HepG2 (cell line): ENCODE measurements around the gene BLOC1S1. TPM values are rescaled to one million over a fixed set of nuclear protein-coding genes. Genes with fewer than 3 reads are reported as not detected.

Experiments used
- ARNTL ChIP-seq: sonication (generic); formaldehyde crosslinking; IDR thresholded peaks from 2 replicates; pipeline ENCODE4 v1.4.0; 2020; ENCODE audit warnings: mild to moderate bottlenecking, missing genetic modification reagents
- ATF6 ChIP-seq: sonication (generic); formaldehyde crosslinking; conservative IDR thresholded peaks from 2 replicates; pipeline ENCODE4 v1.4.0; 2020; ENCODE audit warnings: missing genetic modification reagents
- CEBPZ ChIP-seq: IDR thresholded peaks from 2 replicates; pipeline ENCODE4 v1.6.1; 2012; ENCODE audit warnings: low read length, improper control_type of control experiment
- FOXK1 ChIP-seq: sonication (generic); formaldehyde crosslinking; IDR thresholded peaks from 2 replicates; pipeline ENCODE4 v1.4.0; 2020; ENCODE audit warnings: low read depth, missing genetic modification reagents, borderline replicate concordance
- GPN1 ChIP-seq: sonication (generic); formaldehyde crosslinking; IDR thresholded peaks from 2 replicates; pipeline ENCODE4 v1.5.1; 2020; ENCODE audit warnings: missing genetic modification reagents, borderline replicate concordance
- HINFP ChIP-seq: sonication (generic); formaldehyde crosslinking; IDR thresholded peaks from 2 replicates; pipeline ENCODE4 v1.4.0; 2020; ENCODE audit warnings: low read depth, mild to moderate bottlenecking, missing genetic modification reagents
- HNRNPLL ChIP-seq: fragments of 200-400 bp; formaldehyde crosslinking; IDR thresholded peaks from 2 replicates; pipeline ENCODE4 v1.6.1; 2017; ENCODE audit warnings: mild to moderate bottlenecking, low read depth, low read length; ENCODE audit not compliant: poor library complexity, severe bottlenecking
- JUN ChIP-seq: sonication (generic); formaldehyde crosslinking; IDR thresholded peaks from 2 replicates; pipeline ENCODE4 v1.4.0; 2020; ENCODE audit warnings: mild to moderate bottlenecking, missing genetic modification reagents
- KDM5A ChIP-seq: fragments of 200-600 bp; sonication (generic); IDR thresholded peaks from 2 replicates; pipeline ENCODE4 v1.7.0; 2018; ENCODE audit warnings: antibody characterized with exemption, mild to moderate bottlenecking, low read length, borderline replicate concordance
- NFE2L2 ChIP-seq: fragments of 150-350 bp; IDR thresholded peaks from 2 replicates; pipeline ENCODE4 v1.6.1; 2014; ENCODE audit warnings: low read length
- NR2F1 ChIP-seq, 2 experiments: fragments of 450-650 bp in 1 of 2; formaldehyde crosslinking in 1 of 2; IDR thresholded peaks; 2 replicates each; pipeline versions ENCODE4 v1.5.0 to v1.6.1; 2016 to 2020; ENCODE audit warnings: mild to moderate bottlenecking in 1 of 2, missing compliant biosample characterization in 1 of 2, missing genetic modification reagents in 1 of 2, moderate library complexity in 1 of 2
- RBFOX2 ChIP-seq: fragments of 200-400 bp; formaldehyde crosslinking; IDR thresholded peaks from 2 replicates; pipeline ENCODE4 v1.6.1; 2017; ENCODE audit warnings: low read depth, mild to moderate bottlenecking, low read length
- RXRB ChIP-seq: IDR thresholded peaks from 2 replicates; pipeline ENCODE4 v1.6.1; 2016; ENCODE audit warnings: borderline replicate concordance, missing genetic modification reagents, missing compliant biosample characterization
- ZFP62 ChIP-seq: sonication (generic); formaldehyde crosslinking; IDR thresholded peaks from 2 replicates; pipeline ENCODE4 v1.4.0; 2020; ENCODE audit warnings: missing genetic modification reagents
- ZNF124 ChIP-seq: sonication (generic); formaldehyde crosslinking; IDR thresholded peaks from 2 replicates; pipeline ENCODE4 v1.4.0; 2020; ENCODE audit warnings: missing genetic modification reagents
- ZNF589 ChIP-seq: sonication (generic); formaldehyde crosslinking; conservative IDR thresholded peaks from 2 replicates; pipeline ENCODE4 v1.8.0; 2022; ENCODE audit warnings: mild to moderate bottlenecking, moderate library complexity, missing genetic modification reagents
- ZNF678 ChIP-seq: sonication (generic); formaldehyde crosslinking; IDR thresholded peaks from 2 replicates; pipeline ENCODE4 v1.4.0; 2020; ENCODE audit warnings: mild to moderate bottlenecking, missing genetic modification reagents
- ZSCAN25 ChIP-seq: sonication (generic); formaldehyde crosslinking; IDR thresholded peaks from 2 replicates; pipeline ENCODE4 v1.8.0; 2022; ENCODE audit warnings: mild to moderate bottlenecking, missing genetic modification reagents
- polyA plus RNA-seq, 8 experiments: library from polyadenylated mRNA; depleted of rRNA in 3 of 8; stranded (reverse) in 7 of 8; unstranded in 1 of 8; fragments of >200 nt; fragmentation: Illumina TruSeq in 4 of 8; extraction: Trizol in 4 of 8; gene quantifications; 2 replicates each; pipeline versions ENCODE4 v1.2.1 to v1.2.3, GENCODE V29; 2011 to 2016; ENCODE audit warnings: low read depth in 4 of 8, missing spikeins in 1 of 8, mixed read lengths in 1 of 8; ENCODE audit not compliant: insufficient read depth in 1 of 8
- total RNA-seq, 5 experiments: library from RNA; depleted of rRNA; stranded (reverse); fragments of >200 nt; fragmentation: Illumina TruSeq; extraction: Trizol; gene quantifications; 2 replicates each; pipeline ENCODE4 v1.2.3, GENCODE V29; 2016; ENCODE audit warnings: low read depth in 1 of 5
- TF ChIP-seq, protein P1 (sequence below): sonication (generic); formaldehyde crosslinking; IDR thresholded peaks from 2 replicates; pipeline ENCODE4 v1.5.0; 2020; ENCODE audit warnings: mild to moderate bottlenecking, missing genetic modification reagents, borderline replicate concordance

BLOC1S1 gene
- total and polyA plus RNA-seq, 2 of the 13 experiments (the other 11 are each of a cell fraction or from before 2014, with no cell fraction given): 55.1 to 95.3 TPM

GRCh38 chr12:55681142-55682077 lies 34.4 kb upstream of the BLOC1S1 start (continued):
- peak; percentile 33; the same call in 1 of the 2 replicates for TF ChIP-seq RXRB (CRISPR knock-in tag)
- TF ChIP-seq ZNF589 (CRISPR knock-in tag): no peak
- no peak for TF ChIP-seq KDM5A
- TF ChIP-seq NR2F1 (CRISPR knock-in tag; IDR thresholded peaks at IDR 0.05): no peak
- no peak for TF ChIP-seq ARNTL
- no peak for TF ChIP-seq ATF6 (CRISPR knock-in tag)
- TF ChIP-seq RBFOX2: peak; percentile 54; the same call in 1 of the 2 replicates
- TF ChIP-seq JUN (CRISPR knock-in tag): no peak
- TF ChIP-seq GPN1 (CRISPR knock-in tag): no peak
- TF ChIP-seq CEBPZ: no peak
- TF ChIP-seq ZNF678 (CRISPR knock-in tag): no peak
- 0 out of 2 replicates have a peak, but pooled peaks have one; percentile 49 for TF ChIP-seq HINFP
- no peak for TF ChIP-seq ZFP62 (CRISPR knock-in tag)
- no peak for TF ChIP-seq FOXK1 (CRISPR knock-in tag)
- TF ChIP-seq, protein P1, sequence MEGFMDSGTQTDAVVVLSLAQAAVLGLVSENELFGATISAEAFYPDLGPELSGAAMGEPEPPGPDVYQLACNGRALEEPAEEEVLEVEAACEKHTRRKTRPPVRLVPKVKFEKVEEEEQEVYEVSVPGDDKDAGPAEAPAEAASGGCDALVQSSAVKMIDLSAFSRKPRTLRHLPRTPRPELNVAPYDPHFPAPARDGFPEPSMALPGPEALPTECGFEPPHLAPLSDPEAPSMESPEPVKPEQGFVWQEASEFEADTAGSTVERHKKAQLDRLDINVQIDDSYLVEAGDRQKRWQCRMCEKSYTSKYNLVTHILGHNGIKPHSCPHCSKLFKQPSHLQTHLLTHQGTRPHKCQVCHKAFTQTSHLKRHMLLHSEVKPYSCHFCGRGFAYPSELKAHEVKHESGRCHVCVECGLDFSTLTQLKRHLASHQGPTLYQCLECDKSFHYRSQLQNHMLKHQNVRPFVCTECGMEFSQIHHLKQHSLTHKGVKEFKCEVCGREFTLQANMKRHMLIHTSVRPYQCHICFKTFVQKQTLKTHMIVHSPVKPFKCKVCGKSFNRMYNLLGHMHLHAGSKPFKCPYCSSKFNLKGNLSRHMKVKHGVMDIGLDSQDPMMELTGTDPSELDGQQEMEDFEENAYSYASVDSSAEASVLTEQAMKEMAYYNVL: peak; percentile 63; the same call in 1 of the 2 replicates
- peak; percentile 75; the same call in 1 of the 2 replicates for TF ChIP-seq ZSCAN25 (CRISPR knock-in tag)
- no peak for TF ChIP-seq NFE2L2
- peak; percentile 44 for TF ChIP-seq HNRNPLL
- peak; percentile 52; the same call in 1 of the 2 replicates for TF ChIP-seq ZNF124
